GM21390 (cell line): Measurements from ENCODE around the gene ZNF407.
"Not testable (repeated sequence)": the region's sequence is repeated elsewhere in the genome, so short reads cannot be mapped to it uniquely, and the experiment has no call there.

Experiments used
- ATAC-seq: cut with Tn5 transposase; IDR thresholded peaks from one replicate; pipeline ENCODE4 v1.9.1; 2021; ENCODE audit not compliant: unreplicated experiment

Gene ZNF407

GRCh38 chr18:74951165-74951760 is 353.6 kb downstream of the ZNF407 start:
- ATAC-seq: peak; percentile 68

- no peak for ATAC-seq
These were observed 360.0 kb downstream of the ZNF407 start for GRCh38 chr18:74957588-74958224.

DNA sequence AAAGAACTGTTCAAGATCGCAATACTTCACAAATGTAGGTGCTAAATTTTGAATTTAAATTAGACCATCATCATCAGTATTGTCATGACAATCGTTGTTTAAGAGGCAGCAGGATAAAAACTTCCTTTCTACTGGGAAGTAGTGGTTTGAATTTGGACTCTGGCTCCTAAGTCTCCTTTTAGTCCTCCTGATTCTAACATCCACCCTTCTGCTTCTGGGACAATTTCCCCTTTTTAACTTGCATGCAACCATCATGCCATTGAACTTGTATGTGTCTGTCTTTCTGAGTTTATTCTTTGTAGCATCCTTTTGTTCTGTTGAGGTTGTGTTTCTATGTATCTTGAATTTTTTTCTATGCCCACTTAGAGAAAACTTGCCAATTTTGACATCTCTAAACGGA is 361.5 kb downstream of the ZNF407 start:
- no peak for ATAC-seq

DNA sequence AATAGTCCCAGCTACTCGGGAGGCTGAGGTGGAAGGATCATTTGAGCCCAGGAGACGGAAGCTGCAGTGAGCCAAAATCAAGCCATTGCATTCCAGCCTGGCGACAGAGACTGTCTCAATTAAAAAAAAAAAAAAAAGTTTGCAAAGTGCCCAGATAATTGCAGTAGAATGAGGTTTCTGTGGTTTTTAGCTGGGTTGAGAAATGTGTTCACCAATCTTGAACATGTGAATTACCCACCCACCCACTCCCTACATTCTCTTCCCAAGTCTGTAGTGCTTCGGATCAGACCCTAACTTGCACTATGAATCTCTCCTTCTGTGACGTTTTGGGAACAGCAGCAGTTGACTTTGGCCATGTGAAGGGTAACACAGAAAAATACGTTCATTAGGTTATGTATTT is 363.9 kb downstream of the ZNF407 start:
- no peak for ATAC-seq

DNA sequence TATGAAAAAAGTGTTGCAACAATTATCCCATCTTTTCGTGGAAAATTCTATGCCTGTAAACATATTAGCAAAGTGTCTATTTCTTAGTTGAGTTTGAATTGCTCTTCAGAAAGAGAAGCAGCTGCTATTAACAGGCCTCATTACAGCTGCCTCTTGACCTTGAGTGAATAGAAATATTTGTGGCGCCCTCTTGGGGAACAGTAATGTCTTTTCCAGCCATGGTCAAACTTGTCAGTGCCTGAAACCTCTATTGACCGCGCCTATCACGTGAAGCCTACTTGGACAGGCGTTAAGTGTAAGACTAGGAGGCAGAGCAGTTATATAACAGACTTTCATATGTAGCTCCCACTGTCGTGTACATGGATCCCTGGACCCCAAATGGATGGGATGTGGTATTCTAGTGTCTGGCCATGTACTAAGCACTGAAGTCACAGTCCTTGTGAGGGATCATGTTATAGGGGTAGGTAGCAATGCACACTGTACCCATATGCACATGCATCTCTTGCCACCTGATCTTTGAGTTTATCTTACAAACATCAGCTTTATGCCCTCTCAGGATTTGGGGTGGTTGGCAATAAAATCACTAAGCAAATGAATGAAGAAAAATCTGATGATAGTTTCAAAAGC is 366.3 kb downstream of the ZNF407 start:
- ATAC-seq: peak; percentile 79

- ATAC-seq: no peak
These were observed 368.0 kb downstream of the ZNF407 start for GRCh38 chr18:74965682-74966081.

DNA sequence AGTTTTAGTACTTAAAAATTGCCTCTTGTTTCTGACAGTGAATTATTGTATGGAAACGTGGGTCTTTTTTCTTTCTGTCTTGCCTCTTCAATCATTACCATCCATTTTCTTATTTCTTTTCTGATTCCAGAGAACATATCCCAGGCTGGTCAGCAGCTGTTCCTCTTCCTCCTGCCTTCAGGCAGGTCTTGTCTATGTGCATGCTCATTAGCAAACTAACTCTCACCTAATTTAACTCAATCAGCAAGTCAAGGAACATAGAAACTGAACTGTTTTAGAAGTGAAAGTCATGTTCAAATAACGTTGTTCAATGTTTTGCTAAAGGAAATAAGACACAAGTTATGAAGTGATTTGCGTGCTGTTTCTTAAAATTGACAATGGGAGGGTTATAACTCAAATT is 369.8 kb downstream of the ZNF407 start:
- no peak for ATAC-seq

GRCh38 chr18:74967979-74968378 is 370.3 kb downstream of the ZNF407 start:
- no peak for ATAC-seq

DNA sequence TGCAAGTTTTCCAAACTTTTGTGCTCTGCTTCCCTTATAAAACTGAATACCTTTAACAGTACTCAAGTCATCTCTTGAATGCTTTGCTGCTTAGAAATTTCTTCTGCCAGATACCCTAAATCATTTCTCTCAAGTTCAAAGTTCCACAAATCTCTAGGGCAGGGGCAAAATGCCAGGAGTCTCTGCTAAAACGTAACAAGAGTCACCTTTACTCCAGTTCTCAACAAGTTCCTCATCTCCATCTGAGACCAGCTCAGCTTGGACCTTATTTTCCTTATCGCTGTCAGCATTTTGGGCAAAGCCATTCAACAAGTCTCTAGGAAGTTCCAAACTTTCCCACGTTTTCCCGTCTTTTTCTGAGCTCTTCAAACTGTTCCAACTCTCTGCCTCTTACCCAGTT is 373.7 kb downstream of the ZNF407 start:
- not testable (repeated sequence) for ATAC-seq

- ATAC-seq: not testable (repeated sequence)
These were observed 374.1 kb downstream of the ZNF407 start for GRCh38 chr18:74971776-74972175.

DNA sequence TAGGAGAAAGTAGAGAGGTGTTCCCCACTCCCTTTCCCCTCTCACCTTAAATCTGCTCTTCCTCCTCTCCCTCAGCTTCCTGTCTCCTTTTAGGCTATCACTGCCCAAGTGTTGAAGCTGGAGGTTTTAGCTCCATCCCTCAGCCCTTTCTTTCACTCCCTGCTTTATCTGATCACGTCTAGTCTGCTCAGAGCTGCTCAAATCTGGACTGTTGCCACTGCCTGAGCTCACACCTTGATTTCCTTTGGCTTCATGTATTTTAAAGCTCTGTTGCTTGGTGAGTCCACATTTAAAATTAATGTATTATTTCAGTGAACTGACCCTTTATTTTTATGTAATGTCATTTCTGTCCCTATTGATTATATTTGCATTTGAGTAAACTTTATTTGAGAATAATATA is 374.7 kb downstream of the ZNF407 start:
- ATAC-seq: no peak

GRCh38 chr18:74975001-74975400 is 377.3 kb downstream of the ZNF407 start:
- no peak for ATAC-seq

DNA sequence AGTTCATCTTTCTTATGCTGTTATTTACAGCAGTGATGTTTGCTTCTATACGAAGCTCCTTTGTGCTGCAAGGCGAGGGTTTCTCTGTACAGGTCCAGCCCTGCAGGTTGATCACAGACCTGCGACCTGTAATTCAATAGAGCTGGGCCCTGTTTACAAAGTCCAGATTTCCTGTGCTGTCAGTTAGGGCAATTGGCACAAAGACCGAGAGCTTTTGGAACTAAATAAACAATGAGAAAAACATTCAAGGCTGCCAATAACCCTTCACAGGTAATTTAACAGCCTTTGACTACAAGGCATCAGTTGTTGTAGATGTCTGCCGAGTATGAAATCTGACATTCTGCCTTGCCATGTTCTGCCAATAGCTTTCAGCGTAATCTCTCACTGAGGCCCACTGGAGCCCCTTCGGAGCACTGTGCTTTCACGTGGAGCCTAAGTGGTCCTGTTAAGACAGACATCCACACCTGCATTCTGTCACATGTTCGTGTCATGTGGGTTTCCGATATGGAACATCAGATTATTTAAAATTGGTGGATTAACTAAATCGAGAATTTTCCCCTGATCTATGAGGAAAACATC is 378.8 kb downstream of the ZNF407 start:
- no peak for ATAC-seq

DNA sequence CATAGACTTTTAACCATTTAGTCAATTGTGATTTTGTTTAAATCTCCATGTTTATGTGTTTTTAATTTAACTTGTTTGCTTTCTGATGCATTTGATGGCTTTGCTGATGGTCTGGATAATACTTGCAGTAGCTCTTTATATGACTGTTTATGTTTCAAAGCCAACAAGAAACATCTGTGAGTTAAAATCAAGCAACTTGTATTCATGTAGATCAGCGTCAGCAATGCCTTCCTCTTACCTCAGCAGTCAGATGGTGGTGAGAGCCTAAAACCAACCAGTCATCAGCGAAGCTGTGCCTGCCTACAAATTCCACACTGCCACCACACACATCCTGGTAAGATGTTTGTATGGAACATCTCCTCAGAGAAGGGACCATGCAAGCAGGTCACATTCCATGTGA is 379.4 kb downstream of the ZNF407 start:
- no peak for ATAC-seq

GRCh38 chr18:74980669-74981068 is 383.0 kb downstream of the ZNF407 start:
- no peak for ATAC-seq

DNA sequence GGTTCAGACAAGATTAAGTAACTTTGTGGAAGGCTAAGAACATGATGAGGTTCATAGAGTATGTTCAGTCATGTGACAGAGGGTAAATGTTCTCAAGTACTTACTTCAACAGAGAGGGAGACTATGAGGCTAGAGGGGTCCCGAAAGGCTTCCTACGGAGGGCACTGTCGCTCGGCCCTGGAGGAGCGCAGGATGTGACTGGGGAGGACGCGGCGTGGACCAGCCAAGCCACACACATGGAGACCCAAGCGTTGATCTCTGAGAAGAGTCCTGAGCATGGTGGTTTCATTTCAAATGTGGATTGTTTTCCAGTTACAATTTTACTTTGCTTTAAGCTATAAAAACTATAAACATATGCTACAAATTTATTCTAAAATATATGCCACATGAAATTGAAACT is 383.8 kb downstream of the ZNF407 start:
- ATAC-seq: no peak

- no peak for ATAC-seq
These were observed 385.4 kb downstream of the ZNF407 start for GRCh38 chr18:74982946-74983635.

DNA sequence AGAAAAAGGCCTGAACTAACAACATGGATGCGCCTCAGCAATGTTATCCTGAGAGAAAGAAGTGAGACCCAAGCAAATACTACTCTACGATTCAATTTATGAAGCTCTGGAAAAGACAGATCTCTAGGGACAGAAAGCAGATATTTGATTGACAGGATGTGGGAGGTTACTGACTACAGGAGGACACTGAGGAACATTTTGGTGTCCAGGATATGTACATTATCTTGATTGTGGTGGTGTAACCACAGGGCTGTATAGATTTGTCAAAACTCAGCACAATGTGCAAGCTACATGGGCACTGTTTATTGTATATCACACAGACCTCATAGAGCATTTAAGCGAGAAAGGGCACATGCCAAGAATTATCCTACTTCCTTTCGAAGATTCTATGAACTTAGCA is 391.5 kb downstream of the ZNF407 start:
- ATAC-seq: no peak

DNA sequence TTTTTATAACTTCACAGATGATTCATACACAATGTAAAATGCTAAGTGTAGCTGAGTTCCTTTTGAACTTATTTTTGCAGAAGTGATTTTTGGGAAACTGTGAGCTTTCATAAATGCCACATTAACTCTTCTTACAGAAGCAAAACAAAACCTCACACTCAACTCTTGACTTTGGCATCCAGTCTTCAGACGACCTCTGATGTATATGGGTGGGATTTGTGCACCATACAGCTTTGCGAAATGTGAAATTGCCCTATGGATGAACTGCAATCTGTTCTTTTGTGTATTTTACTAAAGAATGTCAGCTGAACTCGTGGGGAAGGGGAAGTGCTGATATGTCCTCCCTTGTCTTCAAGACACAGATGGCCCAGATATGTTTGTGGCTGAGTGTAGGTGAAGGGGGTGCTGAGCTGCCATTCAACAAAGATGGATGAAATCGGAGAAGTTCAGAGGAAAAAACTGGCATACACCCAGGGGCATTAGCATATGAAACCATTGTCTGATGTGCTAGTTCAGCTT is 393.0 kb downstream of the ZNF407 start:
- ATAC-seq: no peak

- peak; percentile 77 for ATAC-seq
These were observed 397.1 kb downstream of the ZNF407 start for GRCh38 chr18:74994502-74995418.

DNA sequence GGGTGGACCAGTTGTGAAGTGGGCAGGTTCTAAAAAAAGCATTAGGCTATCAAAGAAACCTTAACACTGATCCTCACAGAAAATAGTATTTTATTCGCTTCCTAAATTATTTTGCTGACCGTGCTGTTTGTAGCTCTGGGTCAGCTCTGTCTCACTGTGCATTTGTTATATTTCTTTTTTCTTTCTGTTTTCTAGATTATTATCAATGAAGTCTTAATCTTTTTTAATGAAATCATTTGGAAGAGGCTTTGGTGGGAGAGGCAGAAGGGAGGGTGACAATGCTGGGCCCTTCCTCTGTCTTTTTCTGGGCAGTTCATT is 397.7 kb downstream of the ZNF407 start:
- ATAC-seq: no peak
